Measurements from ENCODE around the gene C1orf21. TPM values are rescaled to one million over a fixed set of nuclear protein-coding genes. Genes with fewer than 3 reads are reported as not detected.

C1orf21 gene
- total RNA-seq, 1 experiment from 2014 or later: 0.15 TPM

GRCh38 chr1:184637664-184638240 lies 250.9 kb downstream of the C1orf21 start:
- no peak overlapping the region for H3K27ac ChIP-seq (ENCODE audit: low read length)
- ChIA-PET CTCF (no interaction called here), POLR2A (no interaction called here)
- ATAC-seq (no peak), DNase-seq (ENCODE audit: low read depth, low spot score) (no peak)
- BruUV-seq (replicated peaks): no TSS peak
- no peaks in the 10 kb centered on the region for H3K27me3 ChIP-seq (ENCODE audit: control insufficient read depth, insufficient read depth, low read length)
- H3K9me3 ChIP-seq (ENCODE audit: control insufficient read depth, insufficient read depth, low read depth, low read length): no peaks in the 10 kb centered on the region
- TF ChIP-seq SIN3A (IDR thresholded peaks at IDR 0.05; ENCODE audit: borderline replicate concordance, insufficient read depth, low read depth, low read length) (no peak), CTCF (IDR thresholded peaks at IDR 0.05) (no peak), POLR2AphosphoS5 (IDR thresholded peaks at IDR 0.05; ENCODE audit: low read depth, low read length) (no peak), REST (IDR thresholded peaks at IDR 0.05; ENCODE audit: insufficient read depth in 1 of 2, low read depth in 2 of 2, low read length in 1 of 2) (no peak), TCF7L2 (IDR thresholded peaks at IDR 0.05; ENCODE audit: low read depth, low read length) (no peak)
- no peaks in the 10 kb centered on the region for H3K36me3 ChIP-seq (ENCODE audit: control insufficient read depth, insufficient read depth, low read length)
- no peak overlapping the region for H3K4me3 ChIP-seq (ENCODE audit: low read depth in 2 of 2, low read length in 2 of 2)
- H3K4me1 ChIP-seq (ENCODE audit: control insufficient read depth, insufficient read depth, low read length): no peaks in the 10 kb centered on the region
- in situ Hi-C loops (cut with HindIII; ENCODE audit: low pct_unique_long_range_greater_than_20kb, low sequenced_read_pairs) (no loop called here), intact Hi-C loops (cut with micrococcal nuclease; ENCODE audit: unreplicated experiment) (no loop called here)

GRCh38 chr1:184639205-184639604 lies 252.4 kb downstream of the C1orf21 start:
- CTCF ChIA-PET: interaction anchor here (0.6 kb wide), 1 partner anchor 19 kb away, joined by 3 read pairs; no protein-coding TSS in a partner anchor

More at GRCh38 chr1:184639205-184639604, 252.4 kb downstream of the C1orf21 start:
- Histone ChIP-seq H3K4me1 (ENCODE audit: control insufficient read depth, insufficient read depth, low read length) (no peaks in the 10 kb centered on the region), H3K4me3 (ENCODE audit: low read depth in 2 of 2, low read length in 2 of 2) (no peak overlapping the region), H3K27me3 (ENCODE audit: control insufficient read depth, insufficient read depth, low read length) (no peaks in the 10 kb centered on the region), H3K36me3 (ENCODE audit: control insufficient read depth, insufficient read depth, low read length) (no peaks in the 10 kb centered on the region), H3K9me3 (ENCODE audit: control insufficient read depth, insufficient read depth, low read depth, low read length) (no peaks in the 10 kb centered on the region), H3K27ac (ENCODE audit: low read length) (no peak overlapping the region)
- POLR2A ChIA-PET: no interaction called here
- in situ Hi-C loops (cut with HindIII; ENCODE audit: low pct_unique_long_range_greater_than_20kb, low sequenced_read_pairs) (no loop called here), intact Hi-C loops (cut with micrococcal nuclease; ENCODE audit: unreplicated experiment) (no loop called here)
- BruUV-seq (replicated peaks): no TSS peak
- DNase-seq (ENCODE audit: low read depth, low spot score) (no peak), ATAC-seq (no peak)
- TF ChIP-seq TCF7L2 (IDR thresholded peaks at IDR 0.05; ENCODE audit: low read depth, low read length) (no peak), SIN3A (IDR thresholded peaks at IDR 0.05; ENCODE audit: borderline replicate concordance, insufficient read depth, low read depth, low read length) (no peak), CTCF (IDR thresholded peaks at IDR 0.05) (no peak), POLR2AphosphoS5 (IDR thresholded peaks at IDR 0.05; ENCODE audit: low read depth, low read length) (no peak), REST (IDR thresholded peaks at IDR 0.05; ENCODE audit: insufficient read depth in 1 of 2, low read depth in 2 of 2, low read length in 1 of 2) (no peak)

Measured in Panc1 (cell line).